ENCODE results near the gene DOK1. TPM values are rescaled to one million over a fixed set of nuclear protein-coding genes. Genes with fewer than 3 reads are reported as not detected.

The DOK1 gene
- total and polyA plus RNA-seq, 4 donors, result 7.5 to 14.5 (median 12.6) TPM

DNA sequence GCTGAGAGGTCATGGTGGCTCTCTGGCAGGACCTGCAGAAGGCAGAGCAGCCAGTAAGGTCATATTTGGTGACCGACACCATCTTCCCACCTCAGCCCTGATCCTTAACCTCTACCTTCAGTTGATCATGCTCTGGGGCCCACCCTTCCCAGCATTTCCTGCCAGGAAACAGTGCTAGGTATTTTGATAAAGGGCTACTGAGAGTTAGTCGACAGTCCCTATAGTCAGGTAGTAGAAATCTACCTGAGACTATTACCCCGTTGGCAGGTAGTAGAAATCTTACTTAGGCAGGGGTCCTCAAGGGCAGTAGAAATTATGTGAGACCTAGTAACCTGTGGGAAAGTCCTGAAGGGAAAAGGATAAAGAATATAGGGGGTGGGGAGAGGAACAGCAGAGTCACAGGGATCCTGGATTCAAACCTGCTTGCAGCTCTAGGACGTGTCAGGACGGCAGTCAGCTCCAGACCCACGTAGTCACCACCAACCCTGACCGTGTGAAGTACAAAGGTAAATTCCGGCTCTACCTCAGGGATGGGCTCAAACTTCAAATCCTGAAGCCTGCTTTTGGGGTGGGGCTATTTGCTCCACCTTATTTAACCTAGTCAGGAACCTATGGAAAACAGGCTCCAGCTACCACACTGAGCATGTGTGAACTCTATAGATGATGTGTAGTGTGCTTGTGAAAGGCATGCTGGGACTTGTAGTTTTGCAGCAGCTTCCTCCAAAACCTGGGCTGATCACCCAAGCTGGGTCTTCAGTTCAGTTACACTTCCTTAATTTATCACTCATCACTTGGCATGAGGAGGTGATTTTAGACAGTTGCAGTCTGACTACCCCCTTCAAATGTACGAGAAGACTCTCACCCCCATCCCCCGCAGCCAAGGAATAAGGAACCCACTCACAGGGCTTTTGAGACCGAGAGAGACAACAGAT is 28.5 kb upstream of the DOK1 start, which contains the start of gene DQX1:
Gene DQX1, minus strand, starts transcription at position 515 of the 932 bp plus-strand sequence. Its CDS starts 502 bp downstream, at position 13.
- Histone ChIP-seq H3K4me3 (ENCODE audit: low read depth, low read length) (no peak within 1 kb of the TSS), H3K36me3 (ENCODE audit: control insufficient read depth, insufficient read depth, low read length) (peaks cover 31% of the 10 kb centered on the region), H3K9me3 (ENCODE audit: control insufficient read depth, insufficient read depth, low read length) (no peaks in the 10 kb centered on the region), H3K27ac (ENCODE audit: low read depth, low read length) (no peak within 1 kb of the TSS), H3K27me3 (ENCODE audit: control insufficient read depth, insufficient read depth, low read length) (no peaks in the 10 kb centered on the region), H3K4me1 (ENCODE audit: control insufficient read depth, insufficient read depth, low read length) (peaks cover 19% of the 10 kb centered on the region)
- WGBS (ENCODE audit: insufficient coverage), result 100% methylated on average over 2 of the region's 11 CpGs
- DNase-seq (ENCODE audit: low read depth in 4 of 6, low spot score in 6 of 6), result peak in 1 of 6 donors; percentile 81

GRCh38 chr2:74526649-74527230 is 27.8 kb upstream of the DOK1 start:
- no peak for DNase-seq (ENCODE audit: low read depth in 4 of 6, low spot score in 6 of 6)
- H3K27me3 ChIP-seq (ENCODE audit: control insufficient read depth, insufficient read depth, low read length), result no peaks in the 10 kb centered on the region
- H3K4me1 ChIP-seq (ENCODE audit: control insufficient read depth, insufficient read depth, low read length), result peaks cover 27% of the 10 kb centered on the region
- H3K36me3 ChIP-seq (ENCODE audit: control insufficient read depth, insufficient read depth, low read length), result peaks cover 36% of the 10 kb centered on the region
- no peak overlapping the region for H3K27ac ChIP-seq (ENCODE audit: low read depth, low read length)
- whole genome bisulfite sequencing (ENCODE audit: insufficient coverage), result 96% methylated on average over 4 of the region's 11 CpGs
- no peak overlapping the region for H3K4me3 ChIP-seq (ENCODE audit: low read depth, low read length)
- no peaks in the 10 kb centered on the region for H3K9me3 ChIP-seq (ENCODE audit: control insufficient read depth, insufficient read depth, low read length)

GRCh38 chr2:74527741-74528140 is 26.8 kb upstream of the DOK1 start:
- WGBS (ENCODE audit: insufficient coverage), result 97% methylated on average over 6 of the region's 9 CpGs
- Histone ChIP-seq H3K4me3 (ENCODE audit: low read depth, low read length) (no peak overlapping the region), H3K4me1 (ENCODE audit: control insufficient read depth, insufficient read depth, low read length) (peaks cover 28% of the 10 kb centered on the region), H3K27ac (ENCODE audit: low read depth, low read length) (no peak overlapping the region), H3K36me3 (ENCODE audit: control insufficient read depth, insufficient read depth, low read length) (peaks cover 42% of the 10 kb centered on the region), H3K9me3 (ENCODE audit: control insufficient read depth, insufficient read depth, low read length) (no peaks in the 10 kb centered on the region), H3K27me3 (ENCODE audit: control insufficient read depth, insufficient read depth, low read length) (no peaks in the 10 kb centered on the region)
- DNase-seq (ENCODE audit: low read depth in 4 of 6, low spot score in 6 of 6), result no peak

DNA sequence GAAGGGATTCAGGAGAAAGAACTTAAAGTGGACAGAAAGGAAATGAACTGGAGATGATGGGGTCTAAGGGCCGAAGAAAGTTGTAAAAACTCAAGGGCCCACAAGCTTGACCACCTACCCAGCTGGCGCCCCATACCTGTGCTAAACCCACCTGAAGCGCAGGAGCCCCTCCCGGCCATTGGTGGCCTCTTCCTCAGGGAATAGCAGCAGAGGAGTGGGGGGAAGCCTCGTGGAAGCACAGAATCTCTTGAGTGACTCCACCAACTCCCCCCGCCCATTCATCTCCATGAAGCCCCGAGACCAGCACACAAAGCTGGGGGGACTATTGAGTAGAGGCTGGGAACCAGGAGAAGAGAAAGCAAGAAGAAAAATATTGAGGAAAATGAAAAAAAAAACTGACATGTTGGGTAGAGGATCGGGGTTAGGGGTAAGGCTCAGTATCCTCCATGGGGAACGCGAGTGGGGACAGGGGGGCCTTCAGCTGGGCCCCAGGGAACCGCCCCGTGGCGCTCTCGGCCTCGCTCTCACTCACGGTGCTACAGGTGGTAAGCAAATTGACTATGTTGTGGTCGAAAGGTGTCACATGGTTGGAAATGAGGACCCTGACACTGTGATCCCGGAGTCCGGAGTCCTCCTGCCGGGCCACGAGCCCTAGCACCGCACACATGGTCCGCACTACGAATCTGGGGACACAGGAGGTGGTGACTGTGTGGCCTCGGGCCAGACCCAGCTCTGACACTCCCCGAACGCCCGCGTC is 25.7 kb upstream of the DOK1 start:
- no peaks in the 10 kb centered on the region for H3K27me3 ChIP-seq (ENCODE audit: control insufficient read depth, insufficient read depth, low read length)
- WGBS (ENCODE audit: insufficient coverage), result under 1% methylated on average over 22 of the region's 29 CpGs
- DNase-seq (ENCODE audit: low read depth in 4 of 6, low spot score in 6 of 6), result peak in 1 of 6 donors; percentile 25
- H3K4me3 ChIP-seq (ENCODE audit: low read depth, low read length), result peak overlapping the region; percentile 91
- H3K4me1 ChIP-seq (ENCODE audit: control insufficient read depth, insufficient read depth, low read length), result peaks cover 28% of the 10 kb centered on the region
- H3K9me3 ChIP-seq (ENCODE audit: control insufficient read depth, insufficient read depth, low read length), result no peaks in the 10 kb centered on the region
- peak overlapping the region; percentile 86 for H3K27ac ChIP-seq (ENCODE audit: low read depth, low read length)
- H3K36me3 ChIP-seq (ENCODE audit: control insufficient read depth, insufficient read depth, low read length), result peaks cover 51% of the 10 kb centered on the region

GRCh38 chr2:74529357-74530238 is 24.9 kb upstream of the DOK1 start, which contains the start of the genes AUP1 and HTRA2:
AUP1 (minus strand) TSS chr2:74529706; CDS start chr2:74529629, 77 bp downstream.
HTRA2 (plus strand) TSS chr2:74529933; CDS start chr2:74530007, 74 bp downstream.
- WGBS (ENCODE audit: insufficient coverage), result 0% methylated on average over 85 of the region's 87 CpGs
- peaks cover 28% of the 10 kb centered on the region for H3K4me1 ChIP-seq (ENCODE audit: control insufficient read depth, insufficient read depth, low read length)
- H3K27me3 ChIP-seq (ENCODE audit: control insufficient read depth, insufficient read depth, low read length), result no peaks in the 10 kb centered on the region
- peak within 1 kb of the TSS; percentile 91 for H3K4me3 ChIP-seq (ENCODE audit: low read depth, low read length)
- peaks cover 59% of the 10 kb centered on the region for H3K36me3 ChIP-seq (ENCODE audit: control insufficient read depth, insufficient read depth, low read length)
- peak within 1 kb of the TSS; percentile 86 for H3K27ac ChIP-seq (ENCODE audit: low read depth, low read length)
- peak; percentile 91 to 99 (median 98) for DNase-seq (ENCODE audit: low read depth in 4 of 6, low spot score in 6 of 6)
- no peaks in the 10 kb centered on the region for H3K9me3 ChIP-seq (ENCODE audit: control insufficient read depth, insufficient read depth, low read length)

DNA sequence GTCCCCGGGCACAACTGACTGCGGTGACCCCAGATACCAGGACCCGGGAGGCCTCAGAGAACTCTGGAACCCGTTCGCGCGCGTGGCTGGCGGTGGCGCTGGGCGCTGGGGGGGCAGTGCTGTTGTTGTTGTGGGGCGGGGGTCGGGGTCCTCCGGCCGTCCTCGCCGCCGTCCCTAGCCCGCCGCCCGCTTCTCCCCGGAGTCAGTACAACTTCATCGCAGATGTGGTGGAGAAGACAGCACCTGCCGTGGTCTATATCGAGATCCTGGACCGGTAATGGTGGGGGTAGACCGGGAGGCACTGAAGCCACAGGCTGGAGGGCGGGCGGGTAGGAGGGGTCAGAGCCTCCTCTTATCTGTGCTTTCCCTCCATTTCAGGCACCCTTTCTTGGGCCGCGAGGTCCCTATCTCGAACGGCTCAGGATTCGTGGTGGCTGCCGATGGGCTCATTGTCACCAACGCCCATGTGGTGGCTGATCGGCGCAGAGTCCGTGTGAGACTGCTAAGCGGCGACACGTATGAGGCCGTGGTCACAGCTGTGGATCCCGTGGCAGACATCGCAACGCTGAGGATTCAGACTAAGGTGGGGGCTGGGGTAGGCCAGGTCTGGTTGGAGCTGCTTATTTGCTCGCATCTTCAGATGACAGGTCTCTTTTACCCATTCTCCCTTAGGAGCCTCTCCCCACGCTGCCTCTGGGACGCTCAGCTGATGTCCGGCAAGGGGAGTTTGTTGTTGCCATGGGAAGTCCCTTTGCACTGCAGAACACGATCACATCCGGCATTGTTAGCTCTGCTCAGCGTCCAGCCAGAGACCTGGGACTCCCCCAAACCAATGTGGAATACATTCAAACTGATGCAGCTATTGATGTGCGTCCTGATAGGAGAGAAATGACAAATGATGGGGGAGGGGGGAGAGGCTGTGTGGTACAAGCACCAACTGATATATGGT is 24.0 kb upstream of the DOK1 start:
- peaks cover 28% of the 10 kb centered on the region for H3K4me1 ChIP-seq (ENCODE audit: control insufficient read depth, insufficient read depth, low read length)
- 0% methylated on average over 42 of the region's 54 CpGs for WGBS (ENCODE audit: insufficient coverage)
- H3K9me3 ChIP-seq (ENCODE audit: control insufficient read depth, insufficient read depth, low read length), result no peaks in the 10 kb centered on the region
- peak overlapping the region; percentile 91 for H3K4me3 ChIP-seq (ENCODE audit: low read depth, low read length)
- H3K36me3 ChIP-seq (ENCODE audit: control insufficient read depth, insufficient read depth, low read length), result peaks cover 64% of the 10 kb centered on the region
- H3K27me3 ChIP-seq (ENCODE audit: control insufficient read depth, insufficient read depth, low read length), result no peaks in the 10 kb centered on the region
- H3K27ac ChIP-seq (ENCODE audit: low read depth, low read length), result peak overlapping the region; percentile 76
- peak in 2 of 6 donors; percentile 65 to 70 for DNase-seq (ENCODE audit: low read depth in 4 of 6, low spot score in 6 of 6)

GRCh38 chr2:74531666-74532065 is 22.9 kb upstream of the DOK1 start:
- Histone ChIP-seq H3K27ac (ENCODE audit: low read depth, low read length) (no peak overlapping the region), H3K9me3 (ENCODE audit: control insufficient read depth, insufficient read depth, low read length) (no peaks in the 10 kb centered on the region), H3K27me3 (ENCODE audit: control insufficient read depth, insufficient read depth, low read length) (no peaks in the 10 kb centered on the region), H3K36me3 (ENCODE audit: control insufficient read depth, insufficient read depth, low read length) (peaks cover 66% of the 10 kb centered on the region), H3K4me1 (ENCODE audit: control insufficient read depth, insufficient read depth, low read length) (peaks cover 28% of the 10 kb centered on the region), H3K4me3 (ENCODE audit: low read depth, low read length) (peak overlapping the region; percentile 91)
- no peak for DNase-seq (ENCODE audit: low read depth in 4 of 6, low spot score in 6 of 6)
- WGBS (ENCODE audit: insufficient coverage), result 91% methylated on average over 7 of the region's 7 CpGs

- H3K4me1 ChIP-seq (ENCODE audit: control insufficient read depth, insufficient read depth, low read length), result peaks cover 28% of the 10 kb centered on the region
- peak in 1 of 6 donors; percentile 60 for DNase-seq (ENCODE audit: low read depth in 4 of 6, low spot score in 6 of 6)
- H3K36me3 ChIP-seq (ENCODE audit: control insufficient read depth, insufficient read depth, low read length), result peaks cover 63% of the 10 kb centered on the region
- no peak overlapping the region for H3K27ac ChIP-seq (ENCODE audit: low read depth, low read length)
- no peak overlapping the region for H3K4me3 ChIP-seq (ENCODE audit: low read depth, low read length)
- H3K27me3 ChIP-seq (ENCODE audit: control insufficient read depth, insufficient read depth, low read length), result no peaks in the 10 kb centered on the region
- H3K9me3 ChIP-seq (ENCODE audit: control insufficient read depth, insufficient read depth, low read length), result no peaks in the 10 kb centered on the region
Measured at GRCh38 chr2:74532222-74532621, 22.3 kb upstream of the DOK1 start.

Measured in spinal cord (tissue), 10 donors.